Measurements from ENCODE around the gene SLC25A34. TPM values are rescaled to one million over a fixed set of nuclear protein-coding genes. Genes with fewer than 3 reads are reported as not detected.

Gene SLC25A34
- total RNA-seq, 1 experiment from 2014 or later = 1.1 TPM

GRCh38 chr1:15762546-15762945 is 26.5 kb downstream of the SLC25A34 start:
- peaks cover 27% of the 10 kb centered on the region for H3K36me3 Mint-ChIP-seq
- ChIA-PET CTCF (interaction anchor here (0.7 to 4.7 kb wide), 6 partner anchors 21 to 861 kb away, joined by 3 to 20 read pairs (median 4); no protein-coding TSS in a partner anchor), POLR2A (interaction anchor here (0.5 to 0.7 kb wide), 2 partner anchors 11 to 74 kb away, joined by 3 to 7 read pairs; no protein-coding TSS in a partner anchor)
- DNase-seq (ENCODE audit: low spot score) = no peak
- H3K27me3 Mint-ChIP-seq (ENCODE audit: low read depth) = no peaks in the 10 kb centered on the region
- ATAC-seq = no peak
- peaks cover 30% of the 10 kb centered on the region for H3K4me1 Mint-ChIP-seq
- H3K9me3 Mint-ChIP-seq = no peaks in the 10 kb centered on the region
- peak overlapping the region; percentile 90 for H3K27ac Mint-ChIP-seq
- TF ChIP-seq AFF4 (CRISPR knock-in tag; IDR thresholded peaks at IDR 0.05; ENCODE audit: borderline replicate concordance) (no peak), ZNF317 (CRISPR knock-in tag; IDR thresholded peaks at IDR 0.05; ENCODE audit: borderline replicate concordance, low read depth) (no peak), CREB1 (CRISPR knock-in tag; IDR thresholded peaks at IDR 0.05) (no peak), OVOL2 (CRISPR knock-in tag; IDR thresholded peaks at IDR 0.05; ENCODE audit: borderline replicate concordance) (no peak), HMGXB4 (CRISPR knock-in tag; IDR thresholded peaks at IDR 0.05) (no peak)
- no peak overlapping the region for H3K4me3 Mint-ChIP-seq

GRCh38 chr1:15764269-15764764 is 28.3 kb downstream of the SLC25A34 start:
- ATAC-seq (no peak), DNase-seq (ENCODE audit: low spot score) (no peak)
- peak overlapping the region; percentile 91 for H3K27ac Mint-ChIP-seq
- H3K27me3 Mint-ChIP-seq (ENCODE audit: low read depth) = no peaks in the 10 kb centered on the region
- no peak overlapping the region for H3K4me3 Mint-ChIP-seq
- H3K36me3 Mint-ChIP-seq = peaks cover 37% of the 10 kb centered on the region
- ChIA-PET POLR2A (no interaction called here), CTCF (interaction anchor here (1.3 kb wide), 1 partner anchor 23 kb away, joined by 6 read pairs; no protein-coding TSS in a partner anchor)
- H3K9me3 Mint-ChIP-seq = no peaks in the 10 kb centered on the region
- H3K4me1 Mint-ChIP-seq = peaks cover 30% of the 10 kb centered on the region
- no peak for TF ChIP-seq ATF1 (CRISPR knock-in tag; IDR thresholded peaks at IDR 0.05)
- no peak for TF ChIP-seq ATF6 (CRISPR knock-in tag; IDR thresholded peaks at IDR 0.05)
- TF ChIP-seq CREB1 (CRISPR knock-in tag; IDR thresholded peaks at IDR 0.05) = no peak
- TF ChIP-seq E2F1 (CRISPR knock-in tag; IDR thresholded peaks at IDR 0.05) = no peak
- no peak for TF ChIP-seq EMX1 (CRISPR knock-in tag; IDR thresholded peaks at IDR 0.05)
- TF ChIP-seq IRF2 (CRISPR knock-in tag; IDR thresholded peaks at IDR 0.05; ENCODE audit: borderline replicate concordance, low read depth) = no peak
- TF ChIP-seq ZBTB21 (CRISPR knock-in tag; IDR thresholded peaks at IDR 0.05; ENCODE audit: borderline replicate concordance) = no peak
- TF ChIP-seq IRF1 (CRISPR knock-in tag; IDR thresholded peaks at IDR 0.05) = no peak
- TF ChIP-seq SOX15 (CRISPR knock-in tag; IDR thresholded peaks at IDR 0.05) = no peak
- no peak for TF ChIP-seq MXD4 (CRISPR knock-in tag; IDR thresholded peaks at IDR 0.05; ENCODE audit: borderline replicate concordance)
- TF ChIP-seq PRDM15 (CRISPR knock-in tag; IDR thresholded peaks at IDR 0.05) = no peak
- no peak for TF ChIP-seq TCF7 (CRISPR knock-in tag; IDR thresholded peaks at IDR 0.05; ENCODE audit: low read depth)
- no peak for TF ChIP-seq AFF4 (CRISPR knock-in tag; IDR thresholded peaks at IDR 0.05; ENCODE audit: borderline replicate concordance)

All from WTC11 (cell line).